Adrenal gland (tissue), 5 donors: ENCODE results near the gene BCAS3.

Experiments
- POLR2A ChIP-seq, 2 donors: fragments of 450-650 bp; IDR thresholded peaks; one replicate each; pipeline ENCODE4 v1.6.1; 2017; ENCODE audit warnings: antibody characterized with exemption in 2 of 2, mild to moderate bottlenecking in 2 of 2, moderate library complexity in 1 of 2
- TF ChIP-seq, protein P1 (sequence below), 6 experiments: fragments of 450-650 bp in 4 of 6; fragments of 200-600 bp in 2 of 6; sonication (generic) in 1 of 6; IDR thresholded peaks; 1 replicate in 5 of 6; 2 replicates in 1 of 6; pipeline versions ENCODE4 v1.5.1 to v1.8.0; 2016 to 2021; ENCODE audit warnings: antibody characterized with exemption in 6 of 6, mild to moderate bottlenecking in 2 of 6, moderate library complexity in 1 of 6
- donor health status: DM: no; HTN: no; CAD: no.

DNA sequence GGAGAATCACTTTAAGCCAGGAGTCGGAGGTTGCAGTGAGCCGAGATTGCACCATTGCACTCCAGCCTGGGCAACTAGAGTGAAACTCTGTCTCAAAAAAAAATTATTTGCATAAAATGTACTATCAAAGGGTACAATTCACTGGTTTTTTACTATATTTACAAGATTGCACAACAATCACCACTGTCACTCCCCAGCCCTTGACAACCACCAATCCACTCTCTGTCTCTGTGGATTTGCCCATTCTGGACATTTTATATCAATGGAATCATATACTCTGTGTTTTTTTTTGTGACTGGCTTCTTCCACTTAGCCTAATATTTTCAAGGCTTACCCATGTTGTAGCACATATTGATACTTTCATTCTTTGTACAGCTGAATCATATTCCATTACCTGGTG, 740.8 kb downstream of the BCAS3 start:
- TF ChIP-seq, protein P1, sequence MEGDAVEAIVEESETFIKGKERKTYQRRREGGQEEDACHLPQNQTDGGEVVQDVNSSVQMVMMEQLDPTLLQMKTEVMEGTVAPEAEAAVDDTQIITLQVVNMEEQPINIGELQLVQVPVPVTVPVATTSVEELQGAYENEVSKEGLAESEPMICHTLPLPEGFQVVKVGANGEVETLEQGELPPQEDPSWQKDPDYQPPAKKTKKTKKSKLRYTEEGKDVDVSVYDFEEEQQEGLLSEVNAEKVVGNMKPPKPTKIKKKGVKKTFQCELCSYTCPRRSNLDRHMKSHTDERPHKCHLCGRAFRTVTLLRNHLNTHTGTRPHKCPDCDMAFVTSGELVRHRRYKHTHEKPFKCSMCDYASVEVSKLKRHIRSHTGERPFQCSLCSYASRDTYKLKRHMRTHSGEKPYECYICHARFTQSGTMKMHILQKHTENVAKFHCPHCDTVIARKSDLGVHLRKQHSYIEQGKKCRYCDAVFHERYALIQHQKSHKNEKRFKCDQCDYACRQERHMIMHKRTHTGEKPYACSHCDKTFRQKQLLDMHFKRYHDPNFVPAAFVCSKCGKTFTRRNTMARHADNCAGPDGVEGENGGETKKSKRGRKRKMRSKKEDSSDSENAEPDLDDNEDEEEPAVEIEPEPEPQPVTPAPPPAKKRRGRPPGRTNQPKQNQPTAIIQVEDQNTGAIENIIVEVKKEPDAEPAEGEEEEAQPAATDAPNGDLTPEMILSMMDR (IDR thresholded peaks at IDR 0.05) = no peak
- TF ChIP-seq POLR2A (IDR thresholded peaks at IDR 0.05) = no peak
